ENCODE measurements around the gene GPC1.

Gene GPC1

GRCh38 chr2:240398661-240399267, 36.7 kb upstream of the GPC1 start:
- Histone ChIP-seq H3K4me3 (ENCODE audit: low read length) (no peak overlapping the region), H3K36me3 (ENCODE audit: insufficient read depth, low read length) (no peaks in the 10 kb centered on the region), H3K9me3 (ENCODE audit: insufficient read depth, low read depth, low read length) (no peaks in the 10 kb centered on the region), H3K27ac (ENCODE audit: low read depth, low read length) (no peak overlapping the region), H3K4me1 (ENCODE audit: insufficient read depth, low read length) (no peaks in the 10 kb centered on the region), H3K9ac (ENCODE audit: low read depth, low read length) (no peak overlapping the region), H3K27me3 (ENCODE audit: insufficient read depth, low read length) (no peaks in the 10 kb centered on the region)
- WGBS, result 94% methylated on average over 20 of the region's 20 CpGs

- no peaks in the 10 kb centered on the region for H3K27me3 ChIP-seq (ENCODE audit: insufficient read depth, low read length)
- no peaks in the 10 kb centered on the region for H3K4me1 ChIP-seq (ENCODE audit: insufficient read depth, low read length)
- WGBS, result 95% methylated on average over 14 of the region's 14 CpGs
- H3K9me3 ChIP-seq (ENCODE audit: insufficient read depth, low read depth, low read length), result no peaks in the 10 kb centered on the region
- no peak overlapping the region for H3K27ac ChIP-seq (ENCODE audit: low read depth, low read length)
- H3K36me3 ChIP-seq (ENCODE audit: insufficient read depth, low read length), result no peaks in the 10 kb centered on the region
- H3K4me3 ChIP-seq (ENCODE audit: low read length), result no peak overlapping the region
- H3K9ac ChIP-seq (ENCODE audit: low read depth, low read length), result no peak overlapping the region
These were observed 35.8 kb upstream of the GPC1 start for GRCh38 chr2:240399419-240400324.

GRCh38 chr2:240400371-240401161, 34.9 kb upstream of the GPC1 start:
- Histone ChIP-seq H3K36me3 (ENCODE audit: insufficient read depth, low read length) (no peaks in the 10 kb centered on the region), H3K9me3 (ENCODE audit: insufficient read depth, low read depth, low read length) (no peaks in the 10 kb centered on the region), H3K4me1 (ENCODE audit: insufficient read depth, low read length) (no peaks in the 10 kb centered on the region), H3K27me3 (ENCODE audit: insufficient read depth, low read length) (no peaks in the 10 kb centered on the region), H3K9ac (ENCODE audit: low read depth, low read length) (no peak overlapping the region), H3K27ac (ENCODE audit: low read depth, low read length) (no peak overlapping the region), H3K4me3 (ENCODE audit: low read length) (no peak overlapping the region)
- 92% methylated on average over 21 of the region's 22 CpGs for WGBS

- 94% methylated on average over 12 of the region's 12 CpGs for WGBS
- Histone ChIP-seq H3K27ac (ENCODE audit: low read depth, low read length) (no peak overlapping the region), H3K9ac (ENCODE audit: low read depth, low read length) (no peak overlapping the region)
These were observed 34.2 kb upstream of the GPC1 start for GRCh38 chr2:240401308-240401707.

GRCh38 chr2:240401781-240402551, 33.5 kb upstream of the GPC1 start:
- Histone ChIP-seq H3K27ac (ENCODE audit: low read depth, low read length) (no peak overlapping the region), H3K9me3 (ENCODE audit: insufficient read depth, low read depth, low read length) (no peaks in the 10 kb centered on the region), H3K4me1 (ENCODE audit: insufficient read depth, low read length) (no peaks in the 10 kb centered on the region), H3K27me3 (ENCODE audit: insufficient read depth, low read length) (no peaks in the 10 kb centered on the region), H3K4me3 (ENCODE audit: low read length) (no peak overlapping the region), H3K9ac (ENCODE audit: low read depth, low read length) (no peak overlapping the region), H3K36me3 (ENCODE audit: insufficient read depth, low read length) (no peaks in the 10 kb centered on the region)
- 83% methylated on average over 21 of the region's 22 CpGs for WGBS

More at GRCh38 chr2:240401308-240401707, 34.2 kb upstream of the GPC1 start:
- Histone ChIP-seq H3K27me3 (ENCODE audit: insufficient read depth, low read length) (no peaks in the 10 kb centered on the region), H3K4me3 (ENCODE audit: low read length) (no peak overlapping the region), H3K4me1 (ENCODE audit: insufficient read depth, low read length) (no peaks in the 10 kb centered on the region), H3K9me3 (ENCODE audit: insufficient read depth, low read depth, low read length) (no peaks in the 10 kb centered on the region), H3K36me3 (ENCODE audit: insufficient read depth, low read length) (no peaks in the 10 kb centered on the region)

- 90% methylated on average over 18 of the region's 18 CpGs for WGBS
- Histone ChIP-seq H3K4me1 (ENCODE audit: insufficient read depth, low read length) (no peaks in the 10 kb centered on the region), H3K9me3 (ENCODE audit: insufficient read depth, low read depth, low read length) (no peaks in the 10 kb centered on the region), H3K4me3 (ENCODE audit: low read length) (no peak overlapping the region), H3K27me3 (ENCODE audit: insufficient read depth, low read length) (no peaks in the 10 kb centered on the region), H3K27ac (ENCODE audit: low read depth, low read length) (no peak overlapping the region), H3K36me3 (ENCODE audit: insufficient read depth, low read length) (no peaks in the 10 kb centered on the region), H3K9ac (ENCODE audit: low read depth, low read length) (no peak overlapping the region)
These were observed 32.7 kb upstream of the GPC1 start for GRCh38 chr2:240402566-240403272.

- 87% methylated on average over 18 of the region's 18 CpGs for WGBS
- no peaks in the 10 kb centered on the region for H3K27me3 ChIP-seq (ENCODE audit: insufficient read depth, low read length)
- no peaks in the 10 kb centered on the region for H3K9me3 ChIP-seq (ENCODE audit: insufficient read depth, low read depth, low read length)
- no peaks in the 10 kb centered on the region for H3K36me3 ChIP-seq (ENCODE audit: insufficient read depth, low read length)
- no peaks in the 10 kb centered on the region for H3K4me1 ChIP-seq (ENCODE audit: insufficient read depth, low read length)
- no peak overlapping the region for H3K27ac ChIP-seq (ENCODE audit: low read depth, low read length)
- H3K4me3 ChIP-seq (ENCODE audit: low read length), result no peak overlapping the region
- H3K9ac ChIP-seq (ENCODE audit: low read depth, low read length), result no peak overlapping the region
These were observed 31.9 kb upstream of the GPC1 start for GRCh38 chr2:240403396-240404104.

GRCh38 chr2:240404174-240404852, 31.1 kb upstream of the GPC1 start:
- 95% methylated on average over 18 of the region's 18 CpGs for WGBS
- Histone ChIP-seq H3K27me3 (ENCODE audit: insufficient read depth, low read length) (no peaks in the 10 kb centered on the region), H3K27ac (ENCODE audit: low read depth, low read length) (no peak overlapping the region), H3K4me1 (ENCODE audit: insufficient read depth, low read length) (no peaks in the 10 kb centered on the region), H3K9me3 (ENCODE audit: insufficient read depth, low read depth, low read length) (no peaks in the 10 kb centered on the region), H3K9ac (ENCODE audit: low read depth, low read length) (no peak overlapping the region), H3K36me3 (ENCODE audit: insufficient read depth, low read length) (no peaks in the 10 kb centered on the region), H3K4me3 (ENCODE audit: low read length) (no peak overlapping the region)

- Histone ChIP-seq H3K9me3 (ENCODE audit: insufficient read depth, low read depth, low read length) (no peaks in the 10 kb centered on the region), H3K27ac (ENCODE audit: low read depth, low read length) (no peak overlapping the region), H3K27me3 (ENCODE audit: insufficient read depth, low read length) (no peaks in the 10 kb centered on the region), H3K36me3 (ENCODE audit: insufficient read depth, low read length) (no peaks in the 10 kb centered on the region), H3K4me3 (ENCODE audit: low read length) (no peak overlapping the region), H3K4me1 (ENCODE audit: insufficient read depth, low read length) (no peaks in the 10 kb centered on the region), H3K9ac (ENCODE audit: low read depth, low read length) (no peak overlapping the region)
- 95% methylated on average over 15 of the region's 15 CpGs for WGBS
These were observed 30.3 kb upstream of the GPC1 start for GRCh38 chr2:240405133-240405532.
